ENCODE data around the gene SULF2. TPM values are rescaled to one million over a fixed set of nuclear protein-coding genes. Genes with fewer than 3 reads are reported as not detected.

Gene SULF2
- total RNA-seq, 1 experiment from 2014 or later = 1.9 TPM

- DNase-seq (ENCODE audit: low read depth, low spot score) = no peak
- in situ Hi-C loops (cut with HindIII; ENCODE audit: low pct_unique_long_range_greater_than_20kb, low sequenced_read_pairs) = no loop called here
Observed at GRCh38 chr20:47775039-47775438, 10.2 kb downstream of the SULF2 start.

GRCh38 chr20:47774131-47774777 lies 11.0 kb downstream of the SULF2 start:
- in situ Hi-C loops (cut with HindIII; ENCODE audit: low pct_unique_long_range_greater_than_20kb, low sequenced_read_pairs) = no loop called here
- no peak for DNase-seq (ENCODE audit: low read depth, low spot score)

GRCh38 chr20:47773371-47773786 lies 11.9 kb downstream of the SULF2 start:
- in situ Hi-C loops (cut with HindIII; ENCODE audit: low pct_unique_long_range_greater_than_20kb, low sequenced_read_pairs) = no loop called here
- no peak for DNase-seq (ENCODE audit: low read depth, low spot score)

GRCh38 chr20:47770935-47771334 lies 14.3 kb downstream of the SULF2 start:
- in situ Hi-C loops (cut with HindIII; ENCODE audit: low pct_unique_long_range_greater_than_20kb, low sequenced_read_pairs) = no loop called here
- DNase-seq (ENCODE audit: low read depth, low spot score) = no peak

- DNase-seq (ENCODE audit: low read depth, low spot score) = no peak
- in situ Hi-C loops (cut with HindIII; ENCODE audit: low pct_unique_long_range_greater_than_20kb, low sequenced_read_pairs) = no loop called here
Observed at GRCh38 chr20:47768016-47768824, 17.1 kb downstream of the SULF2 start.

DNA sequence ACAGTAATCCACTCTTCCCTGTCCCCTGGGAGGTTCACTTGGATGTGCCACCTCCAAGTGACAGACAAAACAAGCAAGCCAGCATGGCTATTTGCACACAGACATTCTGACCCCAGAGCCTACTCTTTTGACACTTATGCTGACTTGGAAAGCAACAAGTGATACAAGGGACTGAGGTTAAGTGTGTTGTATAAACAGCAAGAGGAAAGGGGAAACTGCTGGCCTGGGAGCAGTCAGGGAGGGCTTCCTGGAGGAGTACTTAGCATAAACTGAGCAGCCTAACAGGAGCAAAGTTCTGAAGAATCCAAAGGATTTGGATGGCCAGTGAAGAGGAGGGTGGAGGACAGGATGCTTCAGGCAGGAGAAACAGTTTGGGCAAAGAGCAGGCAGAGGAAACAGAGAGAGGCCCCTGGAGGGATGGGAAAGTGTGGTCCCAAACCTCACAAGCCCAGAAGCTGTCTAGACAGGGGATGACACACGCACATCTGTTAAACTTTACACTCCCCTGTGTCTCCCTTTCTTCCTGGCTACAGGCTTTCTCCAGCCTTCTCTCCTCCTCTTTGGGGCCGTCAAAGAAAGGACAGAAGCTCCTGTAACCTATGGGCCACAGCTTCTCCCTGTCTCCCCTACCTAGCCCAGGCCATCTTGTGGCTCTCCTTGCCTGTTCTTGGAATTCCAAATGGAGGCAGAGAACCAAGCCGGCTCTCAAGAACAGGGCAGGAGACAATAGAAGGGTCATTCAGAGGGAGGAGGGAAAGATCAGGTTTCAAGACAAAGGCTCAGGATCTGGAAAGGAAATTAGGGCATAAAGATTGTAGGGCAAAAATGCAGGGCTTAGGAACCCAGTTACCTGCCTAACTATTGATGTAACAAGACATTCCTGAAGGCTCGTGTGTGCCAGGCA lies 19.3 kb downstream of the SULF2 start:
- DNase-seq (ENCODE audit: low read depth, low spot score) = no peak
- in situ Hi-C loops (cut with HindIII; ENCODE audit: low pct_unique_long_range_greater_than_20kb, low sequenced_read_pairs) = no loop called here

GRCh38 chr20:47765271-47765670 lies 20.0 kb downstream of the SULF2 start:
- no peak for DNase-seq (ENCODE audit: low read depth, low spot score)
- in situ Hi-C loops (cut with HindIII; ENCODE audit: low pct_unique_long_range_greater_than_20kb, low sequenced_read_pairs) = no loop called here

GRCh38 chr20:47764154-47764733 lies 21.0 kb downstream of the SULF2 start:
- peak; percentile 52 for DNase-seq (ENCODE audit: low read depth, low spot score)

GRCh38 chr20:47762699-47763268 lies 22.5 kb downstream of the SULF2 start:
- DNase-seq (ENCODE audit: low read depth, low spot score) = no peak
- in situ Hi-C loops (cut with HindIII; ENCODE audit: low pct_unique_long_range_greater_than_20kb, low sequenced_read_pairs) = no loop called here

More at GRCh38 chr20:47764154-47764733, 21.0 kb downstream of the SULF2 start:
- in situ Hi-C loops (cut with HindIII; ENCODE audit: low pct_unique_long_range_greater_than_20kb, low sequenced_read_pairs) = no loop called here

DNA sequence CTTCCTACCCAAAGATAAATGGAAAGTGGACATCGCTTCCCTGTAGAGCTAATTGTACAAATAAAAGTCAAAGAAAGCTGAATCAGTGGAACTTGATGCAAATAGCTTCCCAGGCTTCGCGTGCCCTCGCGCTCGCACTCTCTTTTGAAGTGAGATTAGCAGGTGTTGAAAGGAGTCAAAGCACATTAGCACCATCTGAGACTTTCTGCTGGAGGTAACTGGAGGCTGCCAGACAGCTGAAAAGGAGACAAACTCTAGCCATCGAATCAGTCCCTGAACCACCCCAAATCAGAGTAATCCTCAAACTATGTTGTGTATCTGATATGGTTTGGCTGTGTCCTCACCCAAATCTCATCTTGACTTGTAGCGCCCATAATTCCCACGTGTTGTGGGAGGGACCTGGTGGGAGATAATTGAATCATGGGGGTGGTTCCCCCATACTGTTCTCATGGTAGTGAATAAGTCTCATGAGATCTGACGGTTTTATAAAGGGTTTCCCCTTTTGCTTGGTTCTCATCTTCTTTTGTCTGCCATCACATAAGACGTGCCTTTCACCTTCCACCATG lies 23.7 kb downstream of the SULF2 start:
- in situ Hi-C loops (cut with HindIII; ENCODE audit: low pct_unique_long_range_greater_than_20kb, low sequenced_read_pairs) = no loop called here
- DNase-seq (ENCODE audit: low read depth, low spot score) = no peak

GRCh38 chr20:47760686-47761481 lies 24.4 kb downstream of the SULF2 start:
- in situ Hi-C loops (cut with HindIII; ENCODE audit: low pct_unique_long_range_greater_than_20kb, low sequenced_read_pairs) = no loop called here
- no peak for DNase-seq (ENCODE audit: low read depth, low spot score)

GRCh38 chr20:47758517-47759450 lies 26.5 kb downstream of the SULF2 start:
- DNase-seq (ENCODE audit: low read depth, low spot score) = no peak
- in situ Hi-C loops (cut with HindIII; ENCODE audit: low pct_unique_long_range_greater_than_20kb, low sequenced_read_pairs) = no loop called here

DNA sequence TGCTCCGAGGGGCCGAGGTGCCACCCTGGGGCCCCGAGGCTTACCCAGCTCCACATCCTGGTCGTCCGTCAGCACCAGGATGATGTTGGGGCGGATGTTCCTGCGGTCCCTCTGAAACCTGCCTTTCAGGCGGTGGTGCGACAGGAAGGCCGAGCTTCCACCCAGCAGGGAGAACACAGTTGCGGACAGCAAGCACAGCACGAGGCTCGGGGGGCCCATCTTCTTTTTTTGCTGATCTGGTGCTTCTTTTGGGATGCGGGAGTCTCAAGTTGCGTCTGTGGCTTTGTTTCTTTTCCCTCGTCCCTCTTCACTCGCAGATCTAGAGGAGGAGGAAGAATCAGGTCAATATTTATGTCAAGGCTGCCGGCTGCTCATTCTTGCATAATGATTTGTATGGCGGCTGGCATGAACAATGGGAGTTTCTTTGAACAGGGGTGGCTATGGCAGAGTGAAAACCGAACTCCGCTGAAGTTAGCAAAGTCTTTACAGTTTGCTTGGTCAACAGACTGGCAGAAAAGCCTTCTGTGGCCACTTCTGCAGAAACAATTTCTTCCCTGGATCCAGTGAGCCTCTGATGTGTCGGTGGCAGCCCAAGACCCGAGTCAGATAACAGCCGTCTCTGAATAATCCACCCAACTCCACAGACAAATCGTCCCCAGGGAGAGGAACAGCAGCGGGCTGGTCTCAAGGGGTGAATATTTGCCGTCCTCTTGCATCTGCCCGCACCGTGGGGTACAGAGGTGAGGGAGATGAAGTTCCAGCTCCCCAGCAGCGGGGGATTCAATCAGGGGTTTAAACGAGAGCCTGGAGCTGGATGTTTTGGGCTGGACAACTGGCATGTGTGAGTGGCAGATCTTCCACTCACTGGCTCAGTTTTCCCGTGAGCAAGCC lies 27.9 kb downstream of the SULF2 start:
- in situ Hi-C loops (cut with HindIII; ENCODE audit: low pct_unique_long_range_greater_than_20kb, low sequenced_read_pairs) = no loop called here
- DNase-seq (ENCODE audit: low read depth, low spot score) = no peak

DNA sequence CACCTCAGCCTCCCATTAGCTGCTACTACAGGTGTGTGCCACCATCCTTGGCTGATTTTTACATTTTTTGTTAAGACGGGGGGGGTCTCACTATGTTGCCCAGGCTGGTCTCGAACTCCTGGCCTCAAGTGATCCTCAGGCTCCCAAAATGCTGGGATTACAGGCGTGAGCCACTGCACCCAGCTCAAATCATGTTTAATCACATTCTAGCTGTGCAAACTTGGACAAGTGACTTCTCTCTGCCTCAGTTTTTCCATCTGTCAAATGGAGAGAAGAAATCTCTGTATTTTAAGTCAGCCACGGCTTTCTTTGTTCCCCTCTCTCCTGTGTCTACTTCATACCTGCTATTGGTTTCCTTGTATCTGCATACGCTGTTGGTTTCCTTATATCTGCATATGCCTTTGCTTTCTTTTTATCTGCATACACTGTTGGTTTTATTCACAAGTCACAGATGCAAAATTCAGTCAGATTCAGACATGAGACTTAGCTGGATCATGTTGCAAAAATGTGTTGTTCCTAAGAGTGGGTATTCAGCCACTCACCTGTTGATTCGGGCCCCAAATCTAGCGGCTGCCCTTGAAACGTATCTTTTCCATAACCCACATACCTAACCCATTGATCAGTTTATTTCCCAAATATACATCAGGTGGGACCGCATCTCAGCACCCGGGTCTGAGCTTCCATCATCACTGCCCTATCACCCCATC lies 30.2 kb downstream of the SULF2 start:
- no peak for DNase-seq (ENCODE audit: low read depth, low spot score)
- in situ Hi-C loops (cut with HindIII; ENCODE audit: low pct_unique_long_range_greater_than_20kb, low sequenced_read_pairs) = no loop called here

Measured in SK-MEL-5 (cell line).